Measurements from ENCODE around the gene TJP3. TPM values are rescaled to one million over a fixed set of nuclear protein-coding genes. Genes with fewer than 3 reads are reported as not detected.
"Not testable (repeated sequence)": the region's sequence is repeated elsewhere in the genome, so short reads cannot be mapped to it uniquely, and the experiment has no call there.

TJP3 gene
- total and polyA plus RNA-seq, 4 donors: 0.26 to 29.2 (median 0.72) TPM

- WGBS, 2 donors: 96 to 98% methylated on average over 2 of the region's 2 CpGs
- ATAC-seq (ENCODE audit: low FRiP score) (no peak), DNase-seq (no peak)
- Histone ChIP-seq H3K27me3 (ENCODE audit: control insufficient read depth in 1 of 2, insufficient read depth in 2 of 2, low read length in 1 of 2) (no peaks in the 10 kb centered on the region), H3K36me3 (ENCODE audit: control insufficient read depth in 1 of 2, insufficient read depth in 2 of 2, low read length in 1 of 2) (no peaks in the 10 kb centered on the region), H3K4me1 (ENCODE audit: control insufficient read depth in 1 of 2, insufficient read depth in 2 of 2, low read length in 2 of 2) (no peaks in the 10 kb centered on the region), H3K27ac (ENCODE audit: low read depth in 1 of 2, low read length in 2 of 2) (no peak overlapping the region), H3K9me3 (ENCODE audit: control insufficient read depth, low read length) (no peaks in the 10 kb centered on the region), H3K4me3 (ENCODE audit: low read length in 2 of 2) (no peak overlapping the region)
- intact Hi-C loops (cut with DNase I): no loop called here
These were observed 42.0 kb downstream of the TJP3 start for GRCh38 chr19:3750211-3750610.

- intact Hi-C loops (cut with DNase I): no loop called here
- Histone ChIP-seq H3K27ac (ENCODE audit: low read depth in 1 of 2, low read length in 2 of 2) (no peak overlapping the region), H3K4me1 (ENCODE audit: control insufficient read depth in 1 of 2, insufficient read depth in 2 of 2, low read length in 2 of 2) (no peaks in the 10 kb centered on the region), H3K36me3 (ENCODE audit: control insufficient read depth in 1 of 2, insufficient read depth in 2 of 2, low read length in 1 of 2) (no peaks in the 10 kb centered on the region), H3K27me3 (ENCODE audit: control insufficient read depth in 1 of 2, insufficient read depth in 2 of 2, low read length in 1 of 2) (no peaks in the 10 kb centered on the region), H3K4me3 (ENCODE audit: low read length in 2 of 2) (no peak overlapping the region), H3K9me3 (ENCODE audit: control insufficient read depth, low read length) (no peaks in the 10 kb centered on the region)
- WGBS, 2 donors: 92 to 94% methylated on average over 29 to 30 of the region's 30 CpGs
- DNase-seq (no peak), ATAC-seq (ENCODE audit: low FRiP score) (no peak)
These were observed 43.1 kb downstream of the TJP3 start for GRCh38 chr19:3751236-3751635.

GRCh38 chr19:3752492-3752891, 44.3 kb downstream of the TJP3 start:
- no peak overlapping the region for H3K4me3 ChIP-seq (ENCODE audit: low read length in 2 of 2)
- WGBS, 2 donors: 82 to 84% methylated on average over 20 to 25 of the region's 25 CpGs
- ATAC-seq (ENCODE audit: low FRiP score): no peak
- no peaks in the 10 kb centered on the region for H3K4me1 ChIP-seq (ENCODE audit: control insufficient read depth in 1 of 2, insufficient read depth in 2 of 2, low read length in 2 of 2)
- no peaks in the 10 kb centered on the region for H3K9me3 ChIP-seq (ENCODE audit: control insufficient read depth, low read length)
- DNase-seq: no peak
- no peaks in the 10 kb centered on the region for H3K27me3 ChIP-seq (ENCODE audit: control insufficient read depth in 1 of 2, insufficient read depth in 2 of 2, low read length in 1 of 2)
- intact Hi-C loops (cut with DNase I): no loop called here
- no peak overlapping the region for H3K27ac ChIP-seq (ENCODE audit: low read depth in 1 of 2, low read length in 2 of 2)
- no peaks in the 10 kb centered on the region for H3K36me3 ChIP-seq (ENCODE audit: control insufficient read depth in 1 of 2, insufficient read depth in 2 of 2, low read length in 1 of 2)

- intact Hi-C loops (cut with DNase I): no loop called here
- H3K9me3 ChIP-seq (ENCODE audit: control insufficient read depth, low read length): no peaks in the 10 kb centered on the region
- no peak for DNase-seq
- H3K4me1 ChIP-seq (ENCODE audit: control insufficient read depth in 1 of 2, insufficient read depth in 2 of 2, low read length in 2 of 2): no peaks in the 10 kb centered on the region
- no peak overlapping the region for H3K4me3 ChIP-seq (ENCODE audit: low read length in 2 of 2)
- peak; percentile 26 for ATAC-seq (ENCODE audit: low FRiP score)
- no peaks in the 10 kb centered on the region for H3K36me3 ChIP-seq (ENCODE audit: control insufficient read depth in 1 of 2, insufficient read depth in 2 of 2, low read length in 1 of 2)
- no peaks in the 10 kb centered on the region for H3K27me3 ChIP-seq (ENCODE audit: control insufficient read depth in 1 of 2, insufficient read depth in 2 of 2, low read length in 1 of 2)
- 95% methylated on average over 50 to 51 of the region's 51 CpGs for WGBS, 2 donors
- no peak overlapping the region for H3K27ac ChIP-seq (ENCODE audit: low read depth in 1 of 2, low read length in 2 of 2)
These were observed 45.6 kb downstream of the TJP3 start for GRCh38 chr19:3753631-3754410.

GRCh38 chr19:3757705-3758104, 49.5 kb downstream of the TJP3 start:
- H3K4me3 ChIP-seq (ENCODE audit: low read length in 2 of 2); H3K36me3 ChIP-seq (ENCODE audit: control insufficient read depth in 1 of 2, insufficient read depth in 2 of 2, low read length in 1 of 2): not testable (repeated sequence)

GRCh38 chr19:3758297-3758696, 50.1 kb downstream of the TJP3 start:
- ATAC-seq (ENCODE audit: low FRiP score); H3K4me3 ChIP-seq (ENCODE audit: low read length in 2 of 2); DNase-seq; H3K27ac ChIP-seq (ENCODE audit: low read depth in 1 of 2, low read length in 2 of 2); H3K27me3 ChIP-seq (ENCODE audit: control insufficient read depth in 1 of 2, insufficient read depth in 2 of 2, low read length in 1 of 2); intact Hi-C loops (cut with DNase I); H3K4me1 ChIP-seq (ENCODE audit: control insufficient read depth in 1 of 2, insufficient read depth in 2 of 2, low read length in 2 of 2); H3K9me3 ChIP-seq (ENCODE audit: control insufficient read depth, low read length); H3K36me3 ChIP-seq (ENCODE audit: control insufficient read depth in 1 of 2, insufficient read depth in 2 of 2, low read length in 1 of 2): not testable (repeated sequence)
- 96 to 98% methylated on average over 13 of the region's 13 CpGs for whole genome bisulfite sequencing, 2 donors

More at GRCh38 chr19:3757705-3758104, 49.5 kb downstream of the TJP3 start:
- H3K4me1 ChIP-seq (ENCODE audit: control insufficient read depth in 1 of 2, insufficient read depth in 2 of 2, low read length in 2 of 2); H3K9me3 ChIP-seq (ENCODE audit: control insufficient read depth, low read length); DNase-seq; H3K27ac ChIP-seq (ENCODE audit: low read depth in 1 of 2, low read length in 2 of 2); H3K27me3 ChIP-seq (ENCODE audit: control insufficient read depth in 1 of 2, insufficient read depth in 2 of 2, low read length in 1 of 2); ATAC-seq (ENCODE audit: low FRiP score); intact Hi-C loops (cut with DNase I): not testable (repeated sequence)
- 98 to 99% methylated on average over 7 of the region's 7 CpGs for WGBS, 2 donors

- intact Hi-C loops (cut with DNase I): loop anchor here in 1 of 2 donors (5.0 kb wide), 2 partner anchors 213 to 228 kb away; partner anchors contain the start of genes DAPK3 and EEF2
- ATAC-seq (ENCODE audit: low FRiP score) (no peak), DNase-seq (no peak)
- Histone ChIP-seq H3K27me3 (ENCODE audit: control insufficient read depth in 1 of 2, insufficient read depth in 2 of 2, low read length in 1 of 2) (no peaks in the 10 kb centered on the region), H3K4me1 (ENCODE audit: control insufficient read depth in 1 of 2, insufficient read depth in 2 of 2, low read length in 2 of 2) (no peaks in the 10 kb centered on the region), H3K4me3 (ENCODE audit: low read length in 2 of 2) (no peak overlapping the region), H3K27ac (ENCODE audit: low read depth in 1 of 2, low read length in 2 of 2) (no peak overlapping the region), H3K36me3 (ENCODE audit: control insufficient read depth in 1 of 2, insufficient read depth in 2 of 2, low read length in 1 of 2) (no peaks in the 10 kb centered on the region), H3K9me3 (ENCODE audit: control insufficient read depth, low read length) (no peaks in the 10 kb centered on the region)
- 85 to 86% methylated on average over 19 of the region's 19 CpGs for WGBS, 2 donors
These were observed 51.5 kb downstream of the TJP3 start for GRCh38 chr19:3759482-3760254.

- Histone ChIP-seq H3K36me3 (ENCODE audit: control insufficient read depth in 1 of 2, insufficient read depth in 2 of 2, low read length in 1 of 2) (no peaks in the 10 kb centered on the region), H3K4me3 (ENCODE audit: low read length in 2 of 2) (peak overlapping the region; percentile 64 to 98), H3K27ac (ENCODE audit: low read depth in 1 of 2, low read length in 2 of 2) (peak overlapping the region in 1 of 2 donors; percentile 56), H3K9me3 (ENCODE audit: control insufficient read depth, low read length) (no peaks in the 10 kb centered on the region), H3K27me3 (ENCODE audit: control insufficient read depth in 1 of 2, insufficient read depth in 2 of 2, low read length in 1 of 2) (no peaks in the 10 kb centered on the region), H3K4me1 (ENCODE audit: control insufficient read depth in 1 of 2, insufficient read depth in 2 of 2, low read length in 2 of 2) (no peaks in the 10 kb centered on the region)
- WGBS, 2 donors: 18 to 22% methylated on average over 7 of the region's 7 CpGs
- no peak for ATAC-seq (ENCODE audit: low FRiP score)
- no peak for DNase-seq
- intact Hi-C loops (cut with DNase I): loop anchor here in 1 of 2 donors (5.0 kb wide), 2 partner anchors 211 to 226 kb away; partner anchors contain the start of genes DAPK3 and EEF2
These were observed 52.7 kb downstream of the TJP3 start for GRCh38 chr19:3760871-3761361.

All from aorta (tissue), 5 donors.